ENCODE results near the gene CARMIL3.
"Not testable (repeated sequence)": the region's sequence is repeated elsewhere in the genome, so short reads cannot be mapped to it uniquely, and the experiment has no call there.

CARMIL3 gene

GRCh38 chr14:24095271-24096068 lies 43.7 kb downstream of the CARMIL3 start:
- FAIRE-seq (no peak), DNase-seq (ENCODE audit: insufficient read length, low spot score) (no peak)
- TF ChIP-seq POLR2A (IDR thresholded peaks at IDR 0.05; ENCODE audit: low read depth, low read length), result no peak

DNA sequence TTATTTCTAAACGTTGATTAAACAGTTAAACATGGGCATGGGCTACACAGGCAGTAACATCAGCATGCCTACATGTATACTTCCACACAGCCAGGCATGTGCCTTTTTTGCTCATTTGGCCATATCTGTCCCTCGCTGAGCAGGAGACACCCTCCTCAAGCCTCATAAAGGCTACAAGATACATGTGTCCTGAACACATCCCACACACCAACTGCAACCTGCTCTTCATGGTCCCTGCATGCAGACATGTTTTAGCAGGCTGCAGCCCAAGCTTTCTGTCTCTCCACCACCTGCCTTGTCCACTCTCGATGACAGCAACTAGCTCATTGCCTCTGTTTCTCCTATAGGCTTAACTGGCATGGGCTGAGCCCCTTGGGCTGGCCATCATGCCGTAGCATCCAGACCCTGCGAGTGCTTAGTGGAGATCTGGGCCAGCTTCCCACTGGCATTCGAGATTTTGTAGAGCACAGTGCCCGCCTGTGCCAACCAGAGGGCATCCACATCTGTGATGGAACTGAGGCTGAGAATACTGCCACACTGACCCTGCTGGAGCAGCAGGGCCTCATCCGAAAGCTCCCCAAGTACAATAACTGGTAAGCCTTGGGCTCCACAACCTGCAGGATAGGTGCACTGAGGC lies 44.9 kb downstream of the CARMIL3 start:
- DNase-seq (ENCODE audit: insufficient read length, low spot score), result no peak
- TF ChIP-seq POLR2A (IDR thresholded peaks at IDR 0.05; ENCODE audit: low read depth, low read length), result no peak
- FAIRE-seq, result no peak

DNA sequence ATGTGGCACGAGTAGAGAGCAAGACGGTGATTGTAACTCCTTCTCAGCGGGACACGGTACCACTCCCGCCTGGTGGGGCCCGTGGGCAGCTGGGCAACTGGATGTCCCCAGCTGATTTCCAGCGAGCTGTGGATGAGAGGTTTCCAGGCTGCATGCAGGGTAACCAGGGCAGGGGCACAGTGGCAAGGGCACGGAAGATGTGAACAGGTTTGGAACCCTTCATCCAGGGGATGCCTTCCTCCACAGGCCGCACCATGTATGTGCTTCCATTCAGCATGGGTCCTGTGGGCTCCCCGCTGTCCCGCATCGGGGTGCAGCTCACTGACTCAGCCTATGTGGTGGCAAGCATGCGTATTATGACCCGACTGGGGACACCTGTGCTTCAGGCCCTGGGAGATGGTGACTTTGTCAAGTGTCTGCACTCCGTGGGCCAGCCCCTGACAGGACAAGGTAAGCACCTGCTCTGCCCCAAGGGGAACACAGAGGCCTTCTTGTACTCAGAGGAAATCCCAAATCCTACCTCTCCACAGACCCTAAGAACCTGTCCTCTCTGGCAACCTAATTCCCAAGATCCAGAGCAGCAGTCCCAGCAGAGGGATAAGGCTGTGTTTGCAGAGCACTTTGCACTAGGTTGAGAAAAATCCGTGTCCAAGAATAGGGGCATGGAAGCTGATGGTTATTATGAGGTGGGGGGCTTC lies 46.6 kb downstream of the CARMIL3 start:
- FAIRE-seq, result no peak
- TF ChIP-seq POLR2A (IDR thresholded peaks at IDR 0.05; ENCODE audit: low read depth, low read length), result no peak
- DNase-seq (ENCODE audit: insufficient read length, low spot score), result no peak

- no peak for FAIRE-seq
- DNase-seq (ENCODE audit: insufficient read length, low spot score), result no peak
- no peak for TF ChIP-seq POLR2A (IDR thresholded peaks at IDR 0.05; ENCODE audit: low read depth, low read length)
Observed at GRCh38 chr14:24098927-24099813, 47.4 kb downstream of the CARMIL3 start.

DNA sequence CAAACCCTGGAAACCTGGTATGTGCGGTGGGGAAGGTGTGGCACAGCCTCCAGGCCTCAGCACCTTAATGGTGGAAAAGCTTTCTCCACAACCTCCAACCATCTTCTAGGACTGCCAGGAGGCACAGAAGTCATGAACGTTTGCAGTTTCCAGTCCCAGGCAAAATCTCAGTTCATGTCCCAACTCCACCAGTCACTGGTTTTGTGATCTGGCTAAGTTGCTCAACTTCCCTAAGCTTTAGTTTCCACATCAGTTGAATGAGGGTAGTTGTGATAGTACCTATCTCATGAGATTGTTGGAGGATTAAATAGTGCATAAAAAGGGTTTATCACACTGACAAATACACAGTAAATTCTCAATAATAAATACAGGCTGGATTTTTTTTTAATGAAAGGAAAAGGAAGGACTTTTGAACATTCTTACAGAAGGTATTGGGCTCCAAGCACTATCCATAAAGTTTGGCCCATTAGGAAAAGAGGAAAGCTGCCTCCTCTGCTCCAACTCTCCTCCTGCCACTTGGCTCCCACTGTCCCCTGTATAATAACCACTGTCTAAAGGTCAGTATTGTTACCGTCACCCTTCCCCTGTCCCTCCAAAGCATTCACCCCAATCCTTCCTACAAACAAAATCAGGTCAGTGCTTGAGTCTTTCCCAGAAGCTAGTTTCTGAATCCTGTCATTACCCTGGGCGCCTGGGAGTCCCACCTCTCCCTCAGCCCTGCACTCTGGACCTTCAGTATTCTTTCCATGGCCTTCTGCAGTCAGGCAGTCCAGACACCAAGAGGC lies 48.6 kb downstream of the CARMIL3 start:
- DNase-seq (ENCODE audit: insufficient read length, low spot score) (no peak), FAIRE-seq (no peak)
- TF ChIP-seq POLR2A (IDR thresholded peaks at IDR 0.05; ENCODE audit: low read depth, low read length), result no peak

- FAIRE-seq (no peak), DNase-seq (ENCODE audit: insufficient read length, low spot score) (no peak)
- TF ChIP-seq POLR2A (IDR thresholded peaks at IDR 0.05; ENCODE audit: low read depth, low read length), result no peak
Observed at GRCh38 chr14:24100982-24101494, 49.2 kb downstream of the CARMIL3 start.

GRCh38 chr14:24102357-24103048 lies 50.7 kb downstream of the CARMIL3 start:
- DNase-seq (ENCODE audit: insufficient read length, low spot score), result no peak
- no peak for FAIRE-seq
- no peak for TF ChIP-seq POLR2A (IDR thresholded peaks at IDR 0.05; ENCODE audit: low read depth, low read length)

- no peak for TF ChIP-seq POLR2A (IDR thresholded peaks at IDR 0.05; ENCODE audit: low read depth, low read length)
- FAIRE-seq (no peak), DNase-seq (ENCODE audit: insufficient read length, low spot score) (no peak)
Observed at GRCh38 chr14:24103451-24103850, 51.6 kb downstream of the CARMIL3 start.

GRCh38 chr14:24105609-24106239 lies 53.9 kb downstream of the CARMIL3 start:
- DNase-seq (ENCODE audit: insufficient read length, low spot score); FAIRE-seq: not testable (repeated sequence)

GRCh38 chr14:24106672-24107271 lies 55.0 kb downstream of the CARMIL3 start:
- FAIRE-seq (no peak), DNase-seq (ENCODE audit: insufficient read length, low spot score) (no peak)
- no peak for TF ChIP-seq POLR2A (IDR thresholded peaks at IDR 0.05; ENCODE audit: low read depth, low read length)

DNA sequence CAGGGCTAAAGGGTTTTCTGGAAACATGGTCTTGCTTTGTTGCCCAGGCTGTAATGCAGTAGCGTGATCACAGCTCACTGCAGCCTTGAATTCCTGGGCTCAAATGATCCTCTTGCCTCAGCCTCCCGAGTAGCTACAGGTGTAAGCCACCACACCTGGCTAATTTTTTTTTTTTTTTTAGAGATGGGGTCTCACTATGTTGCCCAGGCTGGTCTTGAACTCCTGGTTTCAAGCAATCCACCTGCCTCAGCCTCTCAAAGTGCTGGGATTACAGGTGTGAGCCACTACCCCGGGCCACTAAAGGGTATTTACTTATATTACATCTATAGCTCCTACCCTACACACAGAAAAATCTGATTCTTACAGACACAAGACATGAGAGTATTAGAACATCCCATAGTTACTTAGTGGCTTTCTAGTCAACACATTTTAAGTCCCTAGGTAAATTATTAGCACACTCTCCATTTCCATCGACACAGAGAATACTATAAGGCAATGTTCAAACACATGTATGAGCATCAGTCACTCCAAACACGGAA lies 56.6 kb downstream of the CARMIL3 start:
- FAIRE-seq (no peak), DNase-seq (ENCODE audit: insufficient read length, low spot score) (no peak)
- no peak for TF ChIP-seq POLR2A (IDR thresholded peaks at IDR 0.05; ENCODE audit: low read depth, low read length)
